Central memory CD4-positive, alpha-beta T cell (primary cell): ENCODE data around the gene EMC9.
A peak's percentile ranks its signal among the peaks of the same experiment; 100 is the strongest.

Experiments
- DNase-seq: peaks from one replicate; pipeline ENCODE4 v3.0.0; 2022

Gene EMC9

GRCh38 chr14:24177041-24177825 is 35.8 kb upstream of the EMC9 start:
- DNase-seq = no peak

- no peak for DNase-seq
Observed at GRCh38 chr14:24176599-24176998, 35.2 kb upstream of the EMC9 start.

- no peak for DNase-seq
Observed at GRCh38 chr14:24172871-24173281, 31.5 kb upstream of the EMC9 start.

- no peak for DNase-seq
Observed at GRCh38 chr14:24172261-24172860, 31.0 kb upstream of the EMC9 start.

GRCh38 chr14:24171422-24172260 is 30.2 kb upstream of the EMC9 start, which contains the start of gene REC8:
REC8 (plus strand) TSS chr14:24172080; CDS start chr14:24172553, 473 bp downstream.
- peak; percentile 68 for DNase-seq

- DNase-seq = no peak
Observed at GRCh38 chr14:24167469-24168114, 26.2 kb upstream of the EMC9 start.

- DNase-seq = no peak
Observed at GRCh38 chr14:24165785-24166184, 24.4 kb upstream of the EMC9 start.

- no peak for DNase-seq
Observed at GRCh38 chr14:24164518-24164991, 23.2 kb upstream of the EMC9 start.

GRCh38 chr14:24162093-24162492 is 20.7 kb upstream of the EMC9 start:
- no peak for DNase-seq

- peak; percentile 94 for DNase-seq
Observed at GRCh38 chr14:24160850-24161804, 19.7 kb upstream of the EMC9 start, which contains the start of gene IRF9. IRF9 (plus strand) TSS chr14:24161265; CDS start chr14:24162145, 880 bp downstream.

GRCh38 chr14:24160499-24160849 is 19.1 kb upstream of the EMC9 start:
- no peak for DNase-seq

- no peak for DNase-seq
Observed at GRCh38 chr14:24159777-24160498, 18.5 kb upstream of the EMC9 start.

- DNase-seq = no peak
Observed at GRCh38 chr14:24157331-24157730, 15.9 kb upstream of the EMC9 start.

GRCh38 chr14:24156840-24157239 is 15.4 kb upstream of the EMC9 start:
- DNase-seq = no peak

GRCh38 chr14:24155100-24155499 is 13.7 kb upstream of the EMC9 start:
- DNase-seq = no peak

- no peak for DNase-seq
Observed at GRCh38 chr14:24151404-24152080, 10.2 kb upstream of the EMC9 start.

GRCh38 chr14:24150993-24151392 is 9.6 kb upstream of the EMC9 start:
- no peak for DNase-seq

- no peak for DNase-seq
Observed at GRCh38 chr14:24150567-24150966, 9.2 kb upstream of the EMC9 start.

- no peak for DNase-seq
Observed at GRCh38 chr14:24150061-24150460, 8.7 kb upstream of the EMC9 start.

- no peak for DNase-seq
Observed at GRCh38 chr14:24149302-24149969, 8.0 kb upstream of the EMC9 start.
